Stimulated activated naive CD8-positive, alpha-beta T cell treated with anti-CD3 and anti-CD28 coated beads, Interleukin-15, Interleukin-2, amounts not matched to agents 100 ng/mL and 50 ng/mL, for 24 hours (primary cell): Measurements from ENCODE around the gene CAMSAP3.

Experiments
- H3K27ac Mint-ChIP-seq: one replicate; pipeline ENCODE4 v1.8.0; 2021; ENCODE audit warnings: mild to moderate bottlenecking, mixed read lengths
- H3K27me3 Mint-ChIP-seq: one replicate; pipeline ENCODE4 v1.8.0; 2021; ENCODE audit warnings: mixed read lengths
- H3K36me3 Mint-ChIP-seq: one replicate; pipeline ENCODE4 v1.8.0; 2021; ENCODE audit warnings: low read depth, mixed read lengths
- H3K4me1 Mint-ChIP-seq: one replicate; pipeline ENCODE4 v1.8.0; 2021; ENCODE audit warnings: low read depth, mixed read lengths
- H3K4me3 Mint-ChIP-seq: one replicate; pipeline ENCODE4 v1.8.0; 2021; ENCODE audit warnings: mild to moderate bottlenecking, mixed read lengths
- H3K9me3 Mint-ChIP-seq: one replicate; pipeline ENCODE4 v1.8.0; 2021; ENCODE audit warnings: mixed read lengths

CAMSAP3 gene

DNA sequence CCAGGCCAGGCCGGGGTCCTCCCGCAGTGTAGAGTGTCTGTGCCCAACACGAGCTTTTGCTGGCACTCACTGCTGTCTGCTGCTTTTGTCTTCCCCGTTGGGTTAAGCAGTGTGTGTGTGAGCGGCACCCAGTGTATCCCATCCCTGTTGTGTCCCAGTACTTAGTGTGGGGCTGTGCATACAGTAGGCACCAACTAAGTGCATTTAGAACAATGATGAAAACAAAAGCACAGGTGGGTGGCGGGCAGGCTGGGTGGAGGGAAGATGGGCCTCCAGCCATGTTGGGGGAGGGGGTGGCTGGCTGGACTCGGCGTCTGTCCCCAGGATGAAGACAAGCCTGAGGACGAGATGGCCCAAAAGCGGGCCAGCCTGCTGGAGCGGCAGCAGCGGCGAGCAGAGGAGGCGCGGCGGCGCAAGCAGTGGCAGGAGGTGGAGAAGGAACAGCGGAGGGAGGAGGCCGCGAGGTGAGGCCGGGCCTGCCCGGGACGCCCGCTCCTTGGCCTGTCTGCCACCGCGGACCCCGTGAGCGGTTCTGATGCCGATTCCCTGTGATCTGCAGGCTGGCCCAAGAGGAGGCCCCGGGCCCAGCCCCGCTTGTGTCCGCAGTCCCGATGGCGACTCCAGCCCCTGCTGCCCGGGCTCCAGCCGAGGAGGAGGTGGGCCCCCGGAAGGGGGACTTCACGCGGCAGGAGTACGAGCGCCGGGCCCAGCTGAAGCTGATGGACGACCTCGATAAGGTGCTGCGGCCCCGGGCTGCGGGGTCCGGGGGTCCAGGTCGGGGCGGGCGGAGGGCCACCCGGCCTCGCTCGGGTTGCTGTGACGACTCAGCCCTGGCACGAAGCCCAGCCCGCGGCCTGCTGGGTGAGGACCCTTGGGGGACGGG, 19.4 kb downstream of the CAMSAP3 start:
- no peaks in the 10 kb centered on the region for H3K9me3 Mint-ChIP-seq
- H3K27me3 Mint-ChIP-seq: no peaks in the 10 kb centered on the region
- H3K27ac Mint-ChIP-seq: no peak overlapping the region

GRCh38 chr19:7617172-7617571, 21.5 kb downstream of the CAMSAP3 start:
- Mint-ChIP-seq H3K9me3 (no peaks in the 10 kb centered on the region), H3K36me3 (peaks cover 18% of the 10 kb centered on the region), H3K27ac (no peak overlapping the region), H3K4me1 (no peaks in the 10 kb centered on the region), H3K4me3 (no peak overlapping the region), H3K27me3 (no peaks in the 10 kb centered on the region)

More for the DNA sequence above, 19.4 kb downstream of the CAMSAP3 start:
- Mint-ChIP-seq H3K4me3 (no peak overlapping the region), H3K4me1 (no peaks in the 10 kb centered on the region), H3K36me3 (peaks cover 8% of the 10 kb centered on the region)

- no peaks in the 10 kb centered on the region for H3K27me3 Mint-ChIP-seq
- H3K4me1 Mint-ChIP-seq: no peaks in the 10 kb centered on the region
- H3K27ac Mint-ChIP-seq: no peak overlapping the region
- peaks cover 19% of the 10 kb centered on the region for H3K36me3 Mint-ChIP-seq
- no peak overlapping the region for H3K4me3 Mint-ChIP-seq
- no peaks in the 10 kb centered on the region for H3K9me3 Mint-ChIP-seq
Measured at GRCh38 chr19:7617735-7618134, 22.1 kb downstream of the CAMSAP3 start.

DNA sequence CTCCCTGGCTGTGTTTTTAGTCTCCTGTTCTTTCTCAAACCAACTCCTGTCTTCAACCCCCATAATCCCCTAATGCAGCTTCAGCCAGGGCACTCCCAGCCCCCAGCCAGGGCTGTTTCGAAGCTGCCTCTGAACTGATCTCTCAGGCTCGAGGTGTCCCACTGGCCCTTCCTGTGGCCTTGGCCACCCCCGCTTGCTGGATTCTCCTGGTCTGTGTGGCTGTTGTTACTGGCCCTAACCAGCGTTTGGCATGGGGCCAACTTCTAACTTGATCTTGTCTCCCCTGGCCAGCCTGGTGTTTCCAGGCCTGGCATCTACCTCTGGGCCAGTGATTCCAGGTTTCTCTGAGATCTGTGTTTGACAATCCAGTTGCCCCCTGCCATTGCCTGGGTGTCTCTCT, 22.7 kb downstream of the CAMSAP3 start:
- Mint-ChIP-seq H3K36me3 (peaks cover 25% of the 10 kb centered on the region), H3K27me3 (no peaks in the 10 kb centered on the region), H3K9me3 (no peaks in the 10 kb centered on the region), H3K27ac (no peak overlapping the region), H3K4me3 (no peak overlapping the region), H3K4me1 (no peaks in the 10 kb centered on the region)

DNA sequence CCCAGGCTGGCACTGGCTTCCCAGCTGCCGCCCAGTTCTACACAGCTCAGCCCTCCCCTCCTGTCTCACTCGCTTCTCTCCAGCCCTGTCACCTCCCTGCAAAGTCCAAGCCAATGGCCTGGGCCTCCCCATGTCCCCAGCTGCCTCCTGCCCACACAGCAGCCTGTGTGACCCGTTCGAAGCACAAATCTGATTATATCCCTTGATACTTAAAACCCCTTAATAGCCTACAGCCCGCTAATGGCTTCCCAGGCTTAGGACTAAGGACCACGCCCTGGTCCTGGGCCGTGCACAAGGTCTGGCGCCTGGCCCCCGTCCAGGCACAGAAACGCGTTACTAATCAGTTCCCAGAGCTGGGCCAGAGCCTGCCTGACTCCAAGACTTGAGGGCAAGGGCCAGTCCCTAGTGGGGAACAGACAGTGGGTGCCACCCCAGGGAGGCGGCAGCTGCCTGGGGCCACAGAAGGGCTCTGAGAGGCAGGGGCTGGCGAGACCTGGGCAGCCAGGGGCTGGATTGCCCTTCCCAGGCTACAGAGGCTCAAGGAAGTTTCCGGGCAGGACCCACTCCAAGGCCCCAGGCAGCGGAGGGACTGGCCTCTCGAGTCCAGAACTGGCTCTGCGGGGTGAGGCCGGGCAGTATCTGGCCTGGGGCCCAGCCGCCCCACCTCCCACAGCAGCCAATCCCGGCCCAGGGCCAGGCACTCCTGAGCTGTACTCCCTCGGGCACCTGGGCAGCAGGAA, 23.3 kb downstream of the CAMSAP3 start:
- H3K27ac Mint-ChIP-seq: no peak overlapping the region
- H3K9me3 Mint-ChIP-seq: no peaks in the 10 kb centered on the region
- H3K4me3 Mint-ChIP-seq: no peak overlapping the region
- H3K27me3 Mint-ChIP-seq: no peaks in the 10 kb centered on the region
- H3K4me1 Mint-ChIP-seq: no peaks in the 10 kb centered on the region
- peaks cover 25% of the 10 kb centered on the region for H3K36me3 Mint-ChIP-seq

GRCh38 chr19:7619671-7620441, 24.2 kb downstream of the CAMSAP3 start:
- no peak overlapping the region for H3K4me3 Mint-ChIP-seq
- H3K4me1 Mint-ChIP-seq: no peaks in the 10 kb centered on the region
- no peaks in the 10 kb centered on the region for H3K27me3 Mint-ChIP-seq
- no peak overlapping the region for H3K27ac Mint-ChIP-seq
- no peaks in the 10 kb centered on the region for H3K9me3 Mint-ChIP-seq
- peaks cover 26% of the 10 kb centered on the region for H3K36me3 Mint-ChIP-seq

DNA sequence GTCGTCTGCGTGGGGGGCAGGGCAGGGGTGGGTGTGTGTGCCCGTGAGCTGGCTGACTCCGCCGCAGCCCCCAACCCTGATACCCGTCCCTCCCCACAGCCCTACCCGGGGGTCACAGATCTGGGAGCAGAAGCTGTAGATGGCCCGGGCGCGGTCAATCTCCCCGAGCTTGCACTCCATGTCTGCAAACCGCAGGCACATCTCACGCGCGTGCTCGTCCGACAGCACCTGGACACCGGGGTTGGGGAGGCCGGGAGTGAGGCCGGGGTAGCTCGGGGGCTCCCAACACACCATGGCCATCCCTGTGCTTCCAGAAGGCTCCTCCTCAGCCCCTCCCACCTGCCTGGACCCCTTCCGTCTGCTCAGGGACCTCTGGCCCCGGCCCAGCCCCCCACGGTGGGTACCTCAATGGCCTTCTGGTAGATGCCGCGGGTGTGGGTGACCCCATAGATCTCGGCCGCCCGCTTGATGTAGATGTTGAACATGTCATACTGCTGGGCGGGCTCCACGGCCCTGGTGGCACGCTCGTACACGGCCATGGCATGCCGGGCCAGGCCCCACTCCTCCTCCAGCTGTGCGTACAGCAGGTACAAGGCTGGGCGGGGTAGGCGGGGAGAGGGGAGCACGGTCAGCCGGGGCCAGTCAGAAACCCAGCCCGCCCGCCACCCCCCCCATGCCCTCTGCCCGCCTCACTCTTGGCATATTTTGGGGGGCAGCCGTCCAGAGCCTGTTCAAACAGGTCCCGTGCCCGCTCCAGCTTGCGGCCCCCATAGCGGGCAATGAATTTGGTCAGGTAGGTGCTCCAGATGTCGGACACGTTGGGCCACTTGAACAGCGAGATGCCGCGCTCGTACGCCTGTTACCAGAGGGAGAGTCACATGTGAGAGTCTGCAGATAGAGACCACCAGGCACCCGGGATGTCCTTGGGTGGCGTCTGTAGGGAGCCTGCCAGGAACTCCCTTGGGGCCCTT, 25.1 kb downstream of the CAMSAP3 start:
- Mint-ChIP-seq H3K4me3 (no peak overlapping the region), H3K27me3 (no peaks in the 10 kb centered on the region), H3K4me1 (no peaks in the 10 kb centered on the region), H3K36me3 (peaks cover 30% of the 10 kb centered on the region), H3K27ac (no peak overlapping the region), H3K9me3 (no peaks in the 10 kb centered on the region)

- Mint-ChIP-seq H3K4me3 (no peak overlapping the region), H3K36me3 (peaks cover 30% of the 10 kb centered on the region), H3K9me3 (no peaks in the 10 kb centered on the region), H3K27me3 (no peaks in the 10 kb centered on the region), H3K27ac (no peak overlapping the region), H3K4me1 (peaks cover 7% of the 10 kb centered on the region)
Measured at GRCh38 chr19:7622933-7623685, 27.4 kb downstream of the CAMSAP3 start.

DNA sequence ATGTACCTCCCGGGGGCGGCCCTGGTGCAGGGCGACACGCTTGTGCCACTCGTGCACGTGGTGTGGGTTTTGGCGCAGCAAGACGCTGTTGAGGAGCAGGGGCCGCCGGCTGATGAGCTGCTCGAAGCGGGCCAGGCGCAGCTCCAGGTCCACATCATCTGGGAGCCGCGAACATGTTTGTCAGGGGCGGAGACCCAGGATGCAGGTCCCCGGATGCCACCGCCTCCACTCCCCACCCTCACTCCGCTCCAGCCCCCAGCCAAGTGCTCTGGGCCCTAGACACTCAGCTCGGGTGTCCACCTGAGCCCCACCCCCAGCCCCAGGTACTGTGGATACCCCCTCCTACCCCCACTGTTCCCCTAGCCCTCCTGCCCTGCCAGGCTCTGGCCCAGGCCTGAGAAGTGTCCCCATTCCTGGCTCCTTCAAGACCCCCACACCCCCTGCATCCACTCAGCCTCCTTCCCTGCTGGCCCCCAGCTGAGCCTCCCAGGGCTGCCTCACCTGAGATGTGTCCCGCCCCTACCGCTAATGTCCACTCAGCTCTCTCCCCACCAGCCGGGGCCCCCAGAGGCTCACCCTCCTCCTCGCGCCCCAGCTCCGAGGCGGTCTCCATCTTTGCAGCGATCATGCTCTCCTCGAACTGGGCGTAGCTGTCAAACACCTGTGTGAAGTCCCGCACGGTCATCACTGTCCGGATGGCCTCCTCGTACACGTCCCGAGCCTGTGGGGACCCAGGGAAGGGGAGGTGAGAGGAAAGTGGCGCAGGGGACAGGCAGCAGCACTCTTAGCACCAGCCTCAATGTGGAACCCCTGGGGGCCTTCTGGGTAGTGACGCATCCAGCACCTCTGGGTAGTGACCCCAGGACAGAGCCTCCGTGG, 28.3 kb downstream of the CAMSAP3 start:
- H3K36me3 Mint-ChIP-seq: peaks cover 22% of the 10 kb centered on the region
- H3K27ac Mint-ChIP-seq: no peak overlapping the region
- no peaks in the 10 kb centered on the region for H3K9me3 Mint-ChIP-seq
- peaks cover 15% of the 10 kb centered on the region for H3K4me1 Mint-ChIP-seq
- no peak overlapping the region for H3K4me3 Mint-ChIP-seq
- H3K27me3 Mint-ChIP-seq: no peaks in the 10 kb centered on the region

DNA sequence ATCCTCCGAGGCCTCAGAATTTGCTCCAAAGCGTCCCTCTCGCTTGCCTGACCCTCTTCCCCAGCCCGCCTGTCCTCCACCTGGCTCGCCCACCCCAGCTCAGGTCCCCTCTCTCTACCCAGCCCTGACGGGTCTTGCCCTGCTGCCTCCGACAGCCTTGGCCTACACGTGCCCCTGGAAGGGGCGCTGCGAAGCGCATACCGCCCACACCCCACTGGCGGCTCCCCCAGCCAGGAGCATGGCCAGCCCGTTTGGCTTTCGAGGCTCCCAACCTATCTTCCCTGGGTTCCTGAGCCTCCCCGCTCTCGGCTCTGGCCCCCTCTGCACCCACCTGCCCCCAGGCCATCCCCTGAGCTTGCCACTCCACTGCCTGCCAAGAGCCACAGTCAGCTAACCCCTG, 29.1 kb downstream of the CAMSAP3 start:
- no peaks in the 10 kb centered on the region for H3K27me3 Mint-ChIP-seq
- no peaks in the 10 kb centered on the region for H3K9me3 Mint-ChIP-seq
- H3K36me3 Mint-ChIP-seq: peaks cover 31% of the 10 kb centered on the region
- H3K27ac Mint-ChIP-seq: no peak overlapping the region
- no peak overlapping the region for H3K4me3 Mint-ChIP-seq
- H3K4me1 Mint-ChIP-seq: peaks cover 24% of the 10 kb centered on the region

GRCh38 chr19:7625763-7626372, 30.2 kb downstream of the CAMSAP3 start:
- peaks cover 31% of the 10 kb centered on the region for H3K36me3 Mint-ChIP-seq
- no peaks in the 10 kb centered on the region for H3K27me3 Mint-ChIP-seq
- H3K4me3 Mint-ChIP-seq: no peak overlapping the region
- H3K27ac Mint-ChIP-seq: no peak overlapping the region
- H3K4me1 Mint-ChIP-seq: peaks cover 34% of the 10 kb centered on the region
- H3K9me3 Mint-ChIP-seq: no peaks in the 10 kb centered on the region

GRCh38 chr19:7627166-7627565, 31.5 kb downstream of the CAMSAP3 start:
- Mint-ChIP-seq H3K36me3 (peaks cover 21% of the 10 kb centered on the region), H3K4me1 (peaks cover 36% of the 10 kb centered on the region), H3K9me3 (no peaks in the 10 kb centered on the region), H3K27me3 (no peaks in the 10 kb centered on the region), H3K4me3 (no peak overlapping the region), H3K27ac (no peak overlapping the region)
